Measurements from ENCODE around the gene LEF1.

The LEF1 gene

DNA sequence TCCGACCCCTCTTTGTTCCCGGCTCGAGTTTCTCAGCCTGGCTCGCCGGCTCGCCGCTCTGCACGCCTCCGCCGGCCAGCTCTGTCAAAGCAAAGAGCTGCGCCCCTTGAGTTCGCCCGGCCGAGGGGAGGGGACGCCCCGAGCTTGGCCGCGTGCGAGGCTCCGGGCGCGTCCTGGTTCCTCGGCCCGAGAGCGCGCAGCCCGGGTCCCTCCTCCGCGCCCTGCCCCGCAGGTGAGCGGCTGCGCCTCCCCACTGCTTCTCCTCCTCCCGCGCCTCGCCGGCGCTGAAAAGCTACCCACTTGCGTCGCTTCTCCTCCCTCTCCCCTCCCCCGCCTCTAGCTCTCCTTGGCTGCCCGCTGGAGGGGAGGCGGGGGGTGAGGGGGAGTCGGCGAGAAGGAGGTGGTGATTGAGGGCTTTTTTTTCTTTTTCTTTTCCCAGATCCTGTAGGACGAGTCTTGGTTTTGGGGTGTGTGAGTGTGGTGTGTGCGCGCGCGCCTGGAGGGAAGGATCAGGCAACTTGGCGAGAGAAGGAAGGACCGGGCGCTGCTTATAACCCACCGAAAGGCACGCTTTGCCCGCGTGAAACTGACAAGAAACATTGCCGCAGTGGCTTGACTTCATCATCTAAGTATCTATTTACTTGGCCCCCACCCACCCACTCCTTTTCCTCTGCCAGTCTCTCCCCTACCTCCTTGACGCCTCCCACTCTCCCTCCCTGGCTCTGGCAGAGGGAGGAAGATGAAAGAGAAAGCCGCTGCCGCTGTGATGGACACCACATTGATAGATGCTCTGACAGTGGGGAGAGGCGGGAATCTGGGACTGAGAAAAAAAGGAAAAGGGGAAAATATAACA is at the start of gene LEF1:
LEF1 (minus strand) TSS at position 262 of the 853 bp plus-strand sequence. CDS start 1,165 bp downstream, outside the sequence.
- peak; percentile 84 for DNase-seq
- no peaks in the 10 kb centered on the region for H3K36me3 Mint-ChIP-seq (ENCODE audit: low read depth)

DNA sequence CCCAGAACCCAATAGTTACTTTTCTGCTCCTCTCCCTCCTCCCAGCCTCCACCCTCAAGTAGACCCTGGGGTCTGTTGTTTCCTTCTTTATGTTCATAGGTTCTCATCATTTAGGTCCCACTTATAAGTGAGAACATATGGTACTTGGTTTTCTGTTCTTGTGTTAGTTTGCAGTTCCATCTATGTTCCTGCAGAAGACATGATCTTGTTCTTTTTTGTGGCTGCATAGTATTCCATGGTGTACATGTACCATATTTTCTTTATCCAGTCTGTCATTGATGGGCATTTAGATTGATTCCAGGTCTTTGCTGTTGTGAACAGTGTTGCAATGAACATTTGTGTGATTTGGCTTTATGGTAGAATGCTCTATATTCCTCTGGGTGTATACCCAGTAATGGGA is 47.8 kb upstream of the LEF1 start:
- peaks cover 43% of the 10 kb centered on the region for H3K4me1 Mint-ChIP-seq
- H3K9me3 Mint-ChIP-seq = peaks cover 16% of the 10 kb centered on the region
- no peak for DNase-seq
- no peaks in the 10 kb centered on the region for H3K27me3 Mint-ChIP-seq (ENCODE audit: low read depth, poor library complexity)
- TF ChIP-seq, protein P1, sequence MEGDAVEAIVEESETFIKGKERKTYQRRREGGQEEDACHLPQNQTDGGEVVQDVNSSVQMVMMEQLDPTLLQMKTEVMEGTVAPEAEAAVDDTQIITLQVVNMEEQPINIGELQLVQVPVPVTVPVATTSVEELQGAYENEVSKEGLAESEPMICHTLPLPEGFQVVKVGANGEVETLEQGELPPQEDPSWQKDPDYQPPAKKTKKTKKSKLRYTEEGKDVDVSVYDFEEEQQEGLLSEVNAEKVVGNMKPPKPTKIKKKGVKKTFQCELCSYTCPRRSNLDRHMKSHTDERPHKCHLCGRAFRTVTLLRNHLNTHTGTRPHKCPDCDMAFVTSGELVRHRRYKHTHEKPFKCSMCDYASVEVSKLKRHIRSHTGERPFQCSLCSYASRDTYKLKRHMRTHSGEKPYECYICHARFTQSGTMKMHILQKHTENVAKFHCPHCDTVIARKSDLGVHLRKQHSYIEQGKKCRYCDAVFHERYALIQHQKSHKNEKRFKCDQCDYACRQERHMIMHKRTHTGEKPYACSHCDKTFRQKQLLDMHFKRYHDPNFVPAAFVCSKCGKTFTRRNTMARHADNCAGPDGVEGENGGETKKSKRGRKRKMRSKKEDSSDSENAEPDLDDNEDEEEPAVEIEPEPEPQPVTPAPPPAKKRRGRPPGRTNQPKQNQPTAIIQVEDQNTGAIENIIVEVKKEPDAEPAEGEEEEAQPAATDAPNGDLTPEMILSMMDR (IDR thresholded peaks at IDR 0.05) = no peak
- H3K4me3 Mint-ChIP-seq = no peak overlapping the region
- no peak overlapping the region for H3K27ac Mint-ChIP-seq
- peaks cover 5% of the 10 kb centered on the region for H3K36me3 Mint-ChIP-seq (ENCODE audit: low read depth)

More for the DNA sequence above, at the start of gene LEF1:
- H3K9me3 Mint-ChIP-seq = no peaks in the 10 kb centered on the region
- peak within 1 kb of the TSS; percentile 99 for H3K4me3 Mint-ChIP-seq
- TF ChIP-seq, protein P1 (IDR thresholded peaks at IDR 0.05) = no peak
- no peaks in the 10 kb centered on the region for H3K27me3 Mint-ChIP-seq (ENCODE audit: low read depth, poor library complexity)
- H3K4me1 Mint-ChIP-seq = peaks cover 66% of the 10 kb centered on the region
- H3K27ac Mint-ChIP-seq = peak within 1 kb of the TSS; percentile 100

DNA sequence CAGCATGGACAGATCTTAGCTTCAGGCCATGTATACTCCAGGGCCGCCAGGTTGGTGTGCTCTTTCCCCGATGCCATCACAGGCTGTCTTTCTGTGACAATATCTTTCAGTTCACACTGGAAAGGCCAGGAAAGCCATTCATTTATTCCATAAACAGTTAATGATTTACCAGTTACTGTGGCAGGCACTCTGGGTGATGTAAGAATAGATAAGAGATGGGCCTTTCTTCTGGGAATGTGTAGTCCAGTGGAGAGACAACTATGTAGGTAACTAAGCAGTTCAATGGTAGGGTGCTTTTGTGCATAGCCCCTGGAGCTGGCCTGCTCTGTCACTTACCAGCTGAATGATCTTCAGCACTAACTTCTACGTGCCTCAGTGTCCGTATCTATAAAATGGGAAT is 46.3 kb upstream of the LEF1 start:
- peaks cover 5% of the 10 kb centered on the region for H3K36me3 Mint-ChIP-seq (ENCODE audit: low read depth)

DNA sequence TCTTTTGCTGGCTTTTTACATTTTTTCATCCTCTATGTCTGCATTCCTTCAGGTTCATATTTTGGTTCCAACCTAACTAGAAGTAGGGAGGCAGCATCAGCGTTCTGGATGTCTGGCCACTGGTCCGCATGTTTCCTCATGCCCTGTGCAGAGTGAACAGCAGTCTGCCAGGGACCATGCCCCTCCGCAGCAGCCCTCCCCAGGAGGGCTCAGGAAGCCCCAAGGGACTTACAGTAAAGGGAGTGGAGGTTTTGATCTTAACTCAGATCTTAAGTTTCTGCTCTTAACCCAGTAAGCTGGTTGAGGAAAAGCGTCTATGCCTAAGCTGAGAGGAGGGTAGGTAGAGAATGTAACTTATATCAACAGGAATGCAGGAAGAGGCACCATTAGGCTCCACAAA is 45.0 kb upstream of the LEF1 start:
- no peaks in the 10 kb centered on the region for H3K27me3 Mint-ChIP-seq (ENCODE audit: low read depth, poor library complexity)
- peak overlapping the region; percentile 85 for H3K27ac Mint-ChIP-seq
- H3K4me3 Mint-ChIP-seq = no peak overlapping the region
- H3K9me3 Mint-ChIP-seq = peaks cover 16% of the 10 kb centered on the region
- H3K4me1 Mint-ChIP-seq = peaks cover 52% of the 10 kb centered on the region
- TF ChIP-seq, protein P1 (IDR thresholded peaks at IDR 0.05) = no peak
- DNase-seq = no peak
- peaks cover 5% of the 10 kb centered on the region for H3K36me3 Mint-ChIP-seq (ENCODE audit: low read depth)

More for the DNA sequence above, 46.3 kb upstream of the LEF1 start:
- H3K27ac Mint-ChIP-seq = no peak overlapping the region
- peaks cover 50% of the 10 kb centered on the region for H3K4me1 Mint-ChIP-seq
- no peak for DNase-seq
- TF ChIP-seq, protein P1 (IDR thresholded peaks at IDR 0.05) = no peak
- H3K9me3 Mint-ChIP-seq = peaks cover 16% of the 10 kb centered on the region
- no peaks in the 10 kb centered on the region for H3K27me3 Mint-ChIP-seq (ENCODE audit: low read depth, poor library complexity)
- no peak overlapping the region for H3K4me3 Mint-ChIP-seq

DNA sequence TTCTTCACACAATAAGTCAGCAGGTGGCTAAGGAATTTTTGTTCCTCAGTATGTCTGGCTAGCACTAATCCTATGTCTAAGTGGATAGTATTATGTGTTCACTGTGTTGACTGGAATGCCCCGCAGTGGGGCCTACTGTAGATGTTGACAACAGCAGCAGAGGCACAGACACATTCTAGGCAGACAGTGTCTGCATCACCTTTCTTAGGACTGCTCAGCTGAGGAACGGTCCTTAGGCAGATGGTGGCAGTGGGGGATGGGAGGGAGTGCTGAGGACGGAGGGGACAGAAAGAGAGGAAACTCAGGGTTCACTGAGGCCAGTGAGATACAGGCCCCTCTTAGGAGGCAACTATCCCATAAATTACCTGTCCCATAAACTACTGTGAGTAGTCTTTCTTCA is 44.6 kb upstream of the LEF1 start:
- peak; percentile 12 for DNase-seq
- peaks cover 5% of the 10 kb centered on the region for H3K36me3 Mint-ChIP-seq (ENCODE audit: low read depth)
- H3K9me3 Mint-ChIP-seq = peaks cover 16% of the 10 kb centered on the region
- peaks cover 51% of the 10 kb centered on the region for H3K4me1 Mint-ChIP-seq
- no peak overlapping the region for H3K4me3 Mint-ChIP-seq
- peak overlapping the region; percentile 88 for H3K27ac Mint-ChIP-seq
- H3K27me3 Mint-ChIP-seq (ENCODE audit: low read depth, poor library complexity) = no peaks in the 10 kb centered on the region
- TF ChIP-seq, protein P1 (IDR thresholded peaks at IDR 0.05) = no peak
